ENCODE data around the gene TSPYL6.

- no peak for TF ChIP-seq CTCF (IDR thresholded peaks at IDR 0.05)
- TF ChIP-seq POLR2A (IDR thresholded peaks at IDR 0.05) = no peak
Measured at GRCh38 chr2:54298514-54298913, 42.5 kb upstream of the TSPYL6 start.
